ENCODE measurements around the gene SYNPO2.
"Not testable (repeated sequence)": the region's sequence is repeated elsewhere in the genome, so short reads cannot be mapped to it uniquely, and the experiment has no call there.

Gene SYNPO2

GRCh38 chr4:118857760-118858159, 30.9 kb upstream of the SYNPO2 start:
- Histone ChIP-seq H3K9me3 (ENCODE audit: insufficient read depth, low read depth, low read length) (no peaks in the 10 kb centered on the region), H3K4me3 (ENCODE audit: low read length) (no peak overlapping the region), H3K9ac (ENCODE audit: low read depth, low read length) (no peak overlapping the region), H3K36me3 (ENCODE audit: insufficient read depth, low read length) (no peaks in the 10 kb centered on the region), H3K27me3 (ENCODE audit: insufficient read depth, low read length) (no peaks in the 10 kb centered on the region), H3K27ac (ENCODE audit: low read depth, low read length) (no peak overlapping the region), H3K4me1 (ENCODE audit: insufficient read depth, low read length) (peaks cover 8% of the 10 kb centered on the region)
- WGBS: 86% methylated on average over 2 of the region's 2 CpGs

- Histone ChIP-seq H3K36me3 (ENCODE audit: insufficient read depth, low read length) (no peaks in the 10 kb centered on the region), H3K4me3 (ENCODE audit: low read length) (no peak overlapping the region)
- 85% methylated on average over 1 of the region's 2 CpGs for WGBS
Measured at GRCh38 chr4:118858779-118859178, 29.9 kb upstream of the SYNPO2 start.

GRCh38 chr4:118865091-118865708, 23.5 kb upstream of the SYNPO2 start:
- WGBS: 24% methylated on average over 5 of the region's 5 CpGs
- Histone ChIP-seq H3K27me3 (ENCODE audit: insufficient read depth, low read length) (no peaks in the 10 kb centered on the region), H3K9ac (ENCODE audit: low read depth, low read length) (peak overlapping the region; percentile 33; the same call in 1 of the 2 replicates), H3K4me1 (ENCODE audit: insufficient read depth, low read length) (peaks cover 20% of the 10 kb centered on the region), H3K27ac (ENCODE audit: low read depth, low read length) (no peak overlapping the region), H3K36me3 (ENCODE audit: insufficient read depth, low read length) (no peaks in the 10 kb centered on the region), H3K9me3 (ENCODE audit: insufficient read depth, low read depth, low read length) (no peaks in the 10 kb centered on the region), H3K4me3 (ENCODE audit: low read length) (no peak overlapping the region)

More at GRCh38 chr4:118858779-118859178, 29.9 kb upstream of the SYNPO2 start:
- H3K9me3 ChIP-seq (ENCODE audit: insufficient read depth, low read depth, low read length): no peaks in the 10 kb centered on the region
- H3K4me1 ChIP-seq (ENCODE audit: insufficient read depth, low read length): no peaks in the 10 kb centered on the region
- H3K27me3 ChIP-seq (ENCODE audit: insufficient read depth, low read length): no peaks in the 10 kb centered on the region
- H3K9ac ChIP-seq (ENCODE audit: low read depth, low read length): no peak overlapping the region
- H3K27ac ChIP-seq (ENCODE audit: low read depth, low read length): no peak overlapping the region

GRCh38 chr4:118866442-118866841, 22.2 kb upstream of the SYNPO2 start:
- 55% methylated on average over 1 of the region's 1 CpG for WGBS
- H3K27me3 ChIP-seq (ENCODE audit: insufficient read depth, low read length): no peaks in the 10 kb centered on the region
- H3K9me3 ChIP-seq (ENCODE audit: insufficient read depth, low read depth, low read length): no peaks in the 10 kb centered on the region
- no peaks in the 10 kb centered on the region for H3K36me3 ChIP-seq (ENCODE audit: insufficient read depth, low read length)
- no peak overlapping the region for H3K27ac ChIP-seq (ENCODE audit: low read depth, low read length)
- H3K9ac ChIP-seq (ENCODE audit: low read depth, low read length): no peak overlapping the region
- peaks cover 27% of the 10 kb centered on the region for H3K4me1 ChIP-seq (ENCODE audit: insufficient read depth, low read length)
- H3K4me3 ChIP-seq (ENCODE audit: low read length): no peak overlapping the region

- Histone ChIP-seq H3K36me3 (ENCODE audit: insufficient read depth, low read length) (no peaks in the 10 kb centered on the region), H3K27ac (ENCODE audit: low read depth, low read length) (no peak overlapping the region)
Measured at GRCh38 chr4:118867311-118868067, 21.2 kb upstream of the SYNPO2 start.

GRCh38 chr4:118869808-118870342, 18.8 kb upstream of the SYNPO2 start:
- Histone ChIP-seq H3K9me3 (ENCODE audit: insufficient read depth, low read depth, low read length) (no peaks in the 10 kb centered on the region), H3K27me3 (ENCODE audit: insufficient read depth, low read length) (no peaks in the 10 kb centered on the region), H3K9ac (ENCODE audit: low read depth, low read length) (peak overlapping the region; percentile 51; the same call in 1 of the 2 replicates), H3K4me3 (ENCODE audit: low read length) (no peak overlapping the region), H3K27ac (ENCODE audit: low read depth, low read length) (peak overlapping the region; percentile 46), H3K36me3 (ENCODE audit: insufficient read depth, low read length) (no peaks in the 10 kb centered on the region), H3K4me1 (ENCODE audit: insufficient read depth, low read length) (peaks cover 23% of the 10 kb centered on the region)
- WGBS: 75% methylated on average over 2 of the region's 2 CpGs

More at GRCh38 chr4:118867311-118868067, 21.2 kb upstream of the SYNPO2 start:
- H3K4me1 ChIP-seq (ENCODE audit: insufficient read depth, low read length): peaks cover 27% of the 10 kb centered on the region
- H3K4me3 ChIP-seq (ENCODE audit: low read length): no peak overlapping the region
- no peak overlapping the region for H3K9ac ChIP-seq (ENCODE audit: low read depth, low read length)
- H3K9me3 ChIP-seq (ENCODE audit: insufficient read depth, low read depth, low read length): no peaks in the 10 kb centered on the region
- no peaks in the 10 kb centered on the region for H3K27me3 ChIP-seq (ENCODE audit: insufficient read depth, low read length)
- 100% methylated on average over 2 of the region's 3 CpGs for WGBS

GRCh38 chr4:118872181-118872580, 16.5 kb upstream of the SYNPO2 start:
- Histone ChIP-seq H3K4me1 (ENCODE audit: insufficient read depth, low read length) (peaks cover 22% of the 10 kb centered on the region), H3K27me3 (ENCODE audit: insufficient read depth, low read length) (no peaks in the 10 kb centered on the region), H3K9me3 (ENCODE audit: insufficient read depth, low read depth, low read length) (no peaks in the 10 kb centered on the region), H3K36me3 (ENCODE audit: insufficient read depth, low read length) (no peaks in the 10 kb centered on the region), H3K4me3 (ENCODE audit: low read length) (no peak overlapping the region), H3K9ac (ENCODE audit: low read depth, low read length) (no peak overlapping the region), H3K27ac (ENCODE audit: low read depth, low read length) (no peak overlapping the region)
- 94% methylated on average over 4 of the region's 4 CpGs for WGBS

- Histone ChIP-seq H3K9me3 (ENCODE audit: insufficient read depth, low read depth, low read length) (0 out of 2 replicates have a peak, but pooled peaks cover 5% of the 10 kb centered on the region), H3K27me3 (ENCODE audit: insufficient read depth, low read length) (no peaks in the 10 kb centered on the region), H3K4me1 (ENCODE audit: insufficient read depth, low read length) (peaks cover 15% of the 10 kb centered on the region; the same call in 1 of the 2 replicates), H3K9ac (ENCODE audit: low read depth, low read length) (no peak overlapping the region), H3K4me3 (ENCODE audit: low read length) (no peak overlapping the region), H3K36me3 (ENCODE audit: insufficient read depth, low read length) (no peaks in the 10 kb centered on the region), H3K27ac (ENCODE audit: low read depth, low read length) (no peak overlapping the region)
- 95% methylated on average over 6 of the region's 6 CpGs for WGBS
Measured at GRCh38 chr4:118877797-118878196, 10.9 kb upstream of the SYNPO2 start.

- H3K36me3 ChIP-seq (ENCODE audit: insufficient read depth, low read length); H3K27ac ChIP-seq (ENCODE audit: low read depth, low read length); H3K9ac ChIP-seq (ENCODE audit: low read depth, low read length); H3K27me3 ChIP-seq (ENCODE audit: insufficient read depth, low read length); H3K9me3 ChIP-seq (ENCODE audit: insufficient read depth, low read depth, low read length); H3K4me3 ChIP-seq (ENCODE audit: low read length): not testable (repeated sequence)
- peaks cover 15% of the 10 kb centered on the region; the same call in 1 of the 2 replicates for H3K4me1 ChIP-seq (ENCODE audit: insufficient read depth, low read length)
- WGBS: 96% methylated on average over 9 of the region's 9 CpGs
Measured at GRCh38 chr4:118878507-118878906, 10.1 kb upstream of the SYNPO2 start.

- H3K36me3 ChIP-seq (ENCODE audit: insufficient read depth, low read length): no peaks in the 10 kb centered on the region
- H3K4me3 ChIP-seq (ENCODE audit: low read length): no peak overlapping the region
- no peak overlapping the region for H3K9ac ChIP-seq (ENCODE audit: low read depth, low read length)
- no peak overlapping the region for H3K27ac ChIP-seq (ENCODE audit: low read depth, low read length)
- WGBS: 93% methylated on average over 7 of the region's 7 CpGs
- H3K27me3 ChIP-seq (ENCODE audit: insufficient read depth, low read length): no peaks in the 10 kb centered on the region
- H3K4me1 ChIP-seq (ENCODE audit: insufficient read depth, low read length): peaks cover 15% of the 10 kb centered on the region; the same call in 1 of the 2 replicates
- 0 out of 2 replicates have a peak, but pooled peaks cover 5% of the 10 kb centered on the region for H3K9me3 ChIP-seq (ENCODE audit: insufficient read depth, low read depth, low read length)
Measured at GRCh38 chr4:118879409-118879808, 9.2 kb upstream of the SYNPO2 start.

- 72% methylated on average over 12 of the region's 12 CpGs for WGBS
- H3K9ac ChIP-seq (ENCODE audit: low read depth, low read length): no peak overlapping the region
- no peak overlapping the region for H3K27ac ChIP-seq (ENCODE audit: low read depth, low read length)
- 0 out of 2 replicates have a peak, but pooled peaks cover 5% of the 10 kb centered on the region for H3K9me3 ChIP-seq (ENCODE audit: insufficient read depth, low read depth, low read length)
- no peaks in the 10 kb centered on the region for H3K36me3 ChIP-seq (ENCODE audit: insufficient read depth, low read length)
- no peaks in the 10 kb centered on the region for H3K27me3 ChIP-seq (ENCODE audit: insufficient read depth, low read length)
- peaks cover 9% of the 10 kb centered on the region; the same call in 1 of the 2 replicates for H3K4me1 ChIP-seq (ENCODE audit: insufficient read depth, low read length)
- H3K4me3 ChIP-seq (ENCODE audit: low read length): no peak overlapping the region
Measured at GRCh38 chr4:118881512-118882146, 7.0 kb upstream of the SYNPO2 start.

Data from HUES64 (cell line).